Activated CD4-positive, alpha-beta T cell treated with anti-CD3 and anti-CD28 coated beads, Interleukin-2, amount 10 ng/mL, durations not matched to agents 7 days and 5 days (primary cell): ENCODE results near the gene TMEM11. TPM values are rescaled to one million over a fixed set of nuclear protein-coding genes. Genes with fewer than 3 reads are reported as not detected.

ENCODE experiments used
- CTCF ChIA-PET: fragments of 350-600 bp; sonication (Branson Sonifier 250); formaldehyde crosslinking; loops from one replicate; lab custom pipeline; 2021; ENCODE audit warnings: antibody characterized with exemption; lab: Charles Lee
- POLR2A ChIA-PET: fragments of 350-600 bp; sonication (Branson Sonifier 250); formaldehyde crosslinking; loops from one replicate; lab custom pipeline; 2021; ENCODE audit warnings: antibody characterized with exemption; lab: Charles Lee
- DNase-seq: peaks from one replicate; pipeline ENCODE4 v3.0.0-alpha.2; 2020
- H3K27ac Mint-ChIP-seq: one replicate; pipeline ENCODE4 v1.8.0; 2021; ENCODE audit warnings: mild to moderate bottlenecking, moderate library complexity, mixed read lengths
- H3K27me3 Mint-ChIP-seq: one replicate; pipeline ENCODE4 v1.8.0; 2021; ENCODE audit warnings: mixed read lengths
- H3K36me3 Mint-ChIP-seq: one replicate; pipeline ENCODE4 v1.8.0; 2021; ENCODE audit warnings: low read depth, mixed read lengths
- H3K4me1 Mint-ChIP-seq: one replicate; pipeline ENCODE4 v1.8.0; 2021; ENCODE audit warnings: mixed read lengths
- H3K4me3 Mint-ChIP-seq: one replicate; pipeline ENCODE4 v1.8.0; 2021; ENCODE audit warnings: mild to moderate bottlenecking, moderate library complexity, mixed read lengths
- H3K9me3 Mint-ChIP-seq: one replicate; pipeline ENCODE4 v1.8.0; 2021; ENCODE audit warnings: mixed read lengths
- total RNA-seq, 2 experiments: library from RNA; stranded (reverse); gene quantifications; one replicate each; pipeline ENCODE4 v1.2.3, GENCODE V29; 2021

The TMEM11 gene
- total RNA-seq, 2 experiments from 2014 or later, result 24.7 to 28.1 TPM

GRCh38 chr17:21249086-21249795 is 35.3 kb upstream of the TMEM11 start:
- Mint-ChIP-seq H3K27me3 (peaks cover 5% of the 10 kb centered on the region), H3K36me3 (no peaks in the 10 kb centered on the region), H3K9me3 (no peaks in the 10 kb centered on the region), H3K4me1 (peaks cover 19% of the 10 kb centered on the region), H3K27ac (no peak overlapping the region), H3K4me3 (no peak overlapping the region)
- no peak for DNase-seq
- POLR2A ChIA-PET, result no interaction called here
- CTCF ChIA-PET, result interaction anchor here (0.5 to 1.1 kb wide), 4 partner anchors 10 to 130 kb away, joined by 3 read pairs; no protein-coding TSS in a partner anchor

- no peak overlapping the region for H3K4me3 Mint-ChIP-seq
- H3K9me3 Mint-ChIP-seq, result no peaks in the 10 kb centered on the region
- peaks cover 5% of the 10 kb centered on the region for H3K27me3 Mint-ChIP-seq
- POLR2A ChIA-PET, result no interaction called here
- no peak for DNase-seq
- no peak overlapping the region for H3K27ac Mint-ChIP-seq
- H3K36me3 Mint-ChIP-seq, result no peaks in the 10 kb centered on the region
- CTCF ChIA-PET, result no interaction called here
- peaks cover 12% of the 10 kb centered on the region for H3K4me1 Mint-ChIP-seq
These were observed 34.5 kb upstream of the TMEM11 start for GRCh38 chr17:21248500-21248899.

- Mint-ChIP-seq H3K27ac (no peak overlapping the region), H3K9me3 (no peaks in the 10 kb centered on the region), H3K36me3 (no peaks in the 10 kb centered on the region), H3K27me3 (peaks cover 5% of the 10 kb centered on the region), H3K4me3 (no peak overlapping the region), H3K4me1 (peaks cover 10% of the 10 kb centered on the region)
- POLR2A ChIA-PET, result no interaction called here
- no peak for DNase-seq
- CTCF ChIA-PET, result no interaction called here
These were observed 33.7 kb upstream of the TMEM11 start for GRCh38 chr17:21247552-21248258.

GRCh38 chr17:21246698-21247097 is 32.7 kb upstream of the TMEM11 start:
- H3K9me3 Mint-ChIP-seq, result no peaks in the 10 kb centered on the region
- peak overlapping the region; percentile 46 for H3K27ac Mint-ChIP-seq
- POLR2A ChIA-PET, result no interaction called here
- CTCF ChIA-PET, result no interaction called here
- DNase-seq, result no peak
- H3K27me3 Mint-ChIP-seq, result no peaks in the 10 kb centered on the region
- no peak overlapping the region for H3K4me3 Mint-ChIP-seq
- peaks cover 5% of the 10 kb centered on the region for H3K4me1 Mint-ChIP-seq
- no peaks in the 10 kb centered on the region for H3K36me3 Mint-ChIP-seq

GRCh38 chr17:21245639-21246084 is 31.7 kb upstream of the TMEM11 start:
- Mint-ChIP-seq H3K27me3 (no peaks in the 10 kb centered on the region), H3K9me3 (no peaks in the 10 kb centered on the region), H3K36me3 (no peaks in the 10 kb centered on the region), H3K4me1 (peaks cover 5% of the 10 kb centered on the region), H3K27ac (no peak overlapping the region), H3K4me3 (no peak overlapping the region)
- ChIA-PET CTCF (no interaction called here), POLR2A (no interaction called here)
- DNase-seq, result no peak

GRCh38 chr17:21243516-21244303 is 29.7 kb upstream of the TMEM11 start:
- H3K4me1 Mint-ChIP-seq, result peaks cover 5% of the 10 kb centered on the region
- no peak for DNase-seq
- H3K27ac Mint-ChIP-seq, result no peak overlapping the region
- H3K27me3 Mint-ChIP-seq, result no peaks in the 10 kb centered on the region
- H3K4me3 Mint-ChIP-seq, result no peak overlapping the region
- H3K36me3 Mint-ChIP-seq, result no peaks in the 10 kb centered on the region
- POLR2A ChIA-PET, result no interaction called here
- CTCF ChIA-PET, result no interaction called here
- no peaks in the 10 kb centered on the region for H3K9me3 Mint-ChIP-seq

GRCh38 chr17:21242780-21243515 is 29.0 kb upstream of the TMEM11 start:
- Mint-ChIP-seq H3K27me3 (no peaks in the 10 kb centered on the region), H3K4me3 (no peak overlapping the region), H3K36me3 (no peaks in the 10 kb centered on the region), H3K4me1 (peaks cover 5% of the 10 kb centered on the region), H3K9me3 (no peaks in the 10 kb centered on the region), H3K27ac (no peak overlapping the region)
- ChIA-PET POLR2A (no interaction called here), CTCF (no interaction called here)
- no peak for DNase-seq

GRCh38 chr17:21242026-21242697 is 28.2 kb upstream of the TMEM11 start:
- H3K27ac Mint-ChIP-seq, result no peak overlapping the region
- peaks cover 5% of the 10 kb centered on the region for H3K4me1 Mint-ChIP-seq
- no peaks in the 10 kb centered on the region for H3K27me3 Mint-ChIP-seq
- H3K9me3 Mint-ChIP-seq, result no peaks in the 10 kb centered on the region
- ChIA-PET CTCF (interaction anchor here (1.2 kb wide), 1 partner anchor 16 kb away, joined by 3 read pairs; no protein-coding TSS in a partner anchor), POLR2A (no interaction called here)
- DNase-seq, result no peak
- H3K4me3 Mint-ChIP-seq, result no peak overlapping the region
- H3K36me3 Mint-ChIP-seq, result no peaks in the 10 kb centered on the region

GRCh38 chr17:21241564-21241963 is 27.6 kb upstream of the TMEM11 start:
- no peaks in the 10 kb centered on the region for H3K27me3 Mint-ChIP-seq
- ChIA-PET CTCF (interaction anchor here (1.2 kb wide), 1 partner anchor 16 kb away, joined by 3 read pairs; no protein-coding TSS in a partner anchor), POLR2A (no interaction called here)
- DNase-seq, result no peak
- no peaks in the 10 kb centered on the region for H3K9me3 Mint-ChIP-seq
- no peaks in the 10 kb centered on the region for H3K36me3 Mint-ChIP-seq
- H3K27ac Mint-ChIP-seq, result no peak overlapping the region
- H3K4me3 Mint-ChIP-seq, result no peak overlapping the region
- H3K4me1 Mint-ChIP-seq, result peaks cover 5% of the 10 kb centered on the region

GRCh38 chr17:21240369-21241055 is 26.6 kb upstream of the TMEM11 start:
- Mint-ChIP-seq H3K4me1 (peaks cover under 1% of the 10 kb centered on the region), H3K9me3 (no peaks in the 10 kb centered on the region), H3K4me3 (no peak overlapping the region), H3K27ac (no peak overlapping the region), H3K36me3 (no peaks in the 10 kb centered on the region), H3K27me3 (no peaks in the 10 kb centered on the region)
- DNase-seq, result no peak
- ChIA-PET POLR2A (no interaction called here), CTCF (interaction anchor here (0.5 to 1.2 kb wide), 3 partner anchors 17 to 258 kb away, joined by 3 read pairs; no protein-coding TSS in a partner anchor)

- Mint-ChIP-seq H3K36me3 (no peaks in the 10 kb centered on the region), H3K9me3 (no peaks in the 10 kb centered on the region)
- CTCF ChIA-PET, result interaction anchor here (0.5 to 1.1 kb wide), 4 partner anchors 24 to 257 kb away, joined by 3 read pairs; no protein-coding TSS in a partner anchor
These were observed 25.9 kb upstream of the TMEM11 start for GRCh38 chr17:21239680-21240368.

More at GRCh38 chr17:21239680-21240368, 25.9 kb upstream of the TMEM11 start:
- DNase-seq, result no peak
- H3K27ac Mint-ChIP-seq, result no peak overlapping the region
- no peaks in the 10 kb centered on the region for H3K27me3 Mint-ChIP-seq
- H3K4me3 Mint-ChIP-seq, result no peak overlapping the region
- H3K4me1 Mint-ChIP-seq, result no peaks in the 10 kb centered on the region
- POLR2A ChIA-PET, result no interaction called here
